B cell (primary cell): ENCODE measurements around the gene TUG1. TPM values are rescaled to one million over a fixed set of nuclear protein-coding genes. Genes with fewer than 3 reads are reported as not detected.

Experiments used
- ATAC-seq: fragments of 200-7000 bp; cut with Tn5 transposase; one replicate; pipeline ENCODE4 v1.10.0; 2021; ENCODE audit warnings: low read depth, mild to moderate bottlenecking, moderate number of reproducible peaks, moderate library complexity
- CTCF ChIA-PET: fragments of 350-600 bp; sonication (Branson Sonifier 250); formaldehyde crosslinking; loops from one replicate; lab custom pipeline; 2021; ENCODE audit warnings: antibody characterized with exemption, inconsistent platforms; lab: Charles Lee
- POLR2A ChIA-PET: fragments of 350-600 bp; sonication (Branson Sonifier 250); formaldehyde crosslinking; loops from one replicate; lab custom pipeline; 2021; ENCODE audit warnings: antibody characterized with exemption; lab: Charles Lee
- DNase-seq: peaks from one replicate; pipeline ENCODE4 v3.0.0; 2013
- H2AFZ ChIP-seq: 2 replicates; pipeline ENCODE4 v1.6.1; 2012; ENCODE audit warnings: mild to moderate bottlenecking, low read depth, low read length; ENCODE audit not compliant: insufficient read depth, poor library complexity, severe bottlenecking
- H3K27ac ChIP-seq, 2 donors: 1 replicate in 1 of 2; 2 replicates in 1 of 2; pipeline ENCODE4 v1.5.1; 2012 to 2013; ENCODE audit warnings: low read length in 2 of 2, mild to moderate bottlenecking in 2 of 2, moderate library complexity in 1 of 2
- H3K27me3 ChIP-seq, 4 experiments: fragments of 200-600 bp in 1 of 4; sonication (generic) in 1 of 4; replicated peaks in 1 of 4; 1 replicate in 2 of 4; 2 replicates in 2 of 4; pipeline versions ENCODE4 v1.6.1 to v1.7.0; 2013 to 2016; ENCODE audit warnings: low read length in 3 of 4, mild to moderate bottlenecking in 2 of 4, mixed read lengths in 1 of 4, moderate library complexity in 1 of 4; ENCODE audit not compliant: insufficient read depth in 4 of 4, control insufficient read depth in 3 of 4; ENCODE audit errors: control extremely low read depth in 1 of 4
- H3K36me3 ChIP-seq, 2 experiments: replicated peaks in 1 of 2; 1 replicate in 1 of 2; 2 replicates in 1 of 2; pipeline versions ENCODE4 v1.6.1 to v1.7.1; 2013; ENCODE audit warnings: low read length in 1 of 2; ENCODE audit not compliant: insufficient read depth in 2 of 2, control insufficient read depth in 1 of 2; ENCODE audit errors: control extremely low read depth in 1 of 2, extremely low read depth in 1 of 2
- H3K4me1 ChIP-seq, 2 donors: fragments of 200-600 bp in 1 of 2; sonication (generic) in 1 of 2; 1 replicate in 1 of 2; 2 replicates in 1 of 2; pipeline versions ENCODE4 v1.5.1 to v1.6.1; 2013 to 2017; ENCODE audit warnings: low read length in 2 of 2; ENCODE audit not compliant: control insufficient read depth in 2 of 2, insufficient read depth in 2 of 2
- H3K4me2 ChIP-seq: replicated peaks from 2 replicates; pipeline ENCODE3; 2012; ENCODE audit warnings: mild to moderate bottlenecking, low read depth, low read length; ENCODE audit not compliant: poor library complexity, severe bottlenecking
- H3K4me3 ChIP-seq, 5 experiments: fragments of 200-600 bp in 1 of 5; sonication (generic) in 1 of 5; 1 replicate in 3 of 5; 2 replicates in 2 of 5; pipeline versions ENCODE4 v1.5.1 to v1.7.0; 2011 to 2016; ENCODE audit warnings: low read length in 4 of 5, mild to moderate bottlenecking in 4 of 5, low read depth in 2 of 5, control low read depth in 1 of 5, moderate library complexity in 1 of 5; ENCODE audit not compliant: insufficient read depth in 1 of 5; ENCODE audit errors: control extremely low read depth in 1 of 5, extremely low read depth in 1 of 5
- H3K79me2 ChIP-seq: fragments of 200-600 bp; sonication (generic); one replicate; pipeline ENCODE4 v1.6.0; 2016; ENCODE audit warnings: low read length; ENCODE audit not compliant: control insufficient read depth, insufficient read depth
- H3K9ac ChIP-seq: fragments of 200-600 bp; sonication (generic); 2 replicates; pipeline ENCODE4 v1.6.1; 2017; ENCODE audit warnings: mild to moderate bottlenecking, low read length, moderate library complexity
- H3K9me3 ChIP-seq, 3 donors: one replicate each; pipeline versions ENCODE4 v1.6.1 to v1.7.1; 2013; ENCODE audit warnings: low read length in 2 of 3; ENCODE audit not compliant: control insufficient read depth in 2 of 3, insufficient read depth in 1 of 3; ENCODE audit errors: control extremely low read depth in 1 of 3
- H4K20me1 ChIP-seq: 2 replicates; pipeline ENCODE4 v1.6.0; 2012; ENCODE audit warnings: mild to moderate bottlenecking, low read length; ENCODE audit not compliant: insufficient read depth, control insufficient read depth, poor library complexity, severe bottlenecking
- H3K27ac Mint-ChIP-seq: one replicate; pipeline ENCODE4 v1.8.0; 2021; ENCODE audit warnings: mixed read lengths
- H3K27me3 Mint-ChIP-seq: one replicate; pipeline ENCODE4 v1.8.0; 2021; ENCODE audit warnings: mixed read lengths
- H3K4me1 Mint-ChIP-seq: one replicate; pipeline ENCODE4 v1.8.0; 2021; ENCODE audit warnings: mixed read lengths
- H3K4me3 Mint-ChIP-seq: one replicate; pipeline ENCODE4 v1.8.0; 2021; ENCODE audit warnings: mixed read lengths
- H3K9me3 Mint-ChIP-seq: one replicate; pipeline ENCODE4 v1.8.0; 2022; ENCODE audit warnings: mixed read lengths; ENCODE audit not compliant: insufficient read depth
- CTCF ChIP-seq: fragments of 200-600 bp; IDR thresholded peaks from one replicate; pipeline ENCODE4 v1.8.0; 2022; ENCODE audit warnings: antibody characterized with exemption, mild to moderate bottlenecking
- EZH2 ChIP-seq: IDR thresholded peaks from 2 replicates; pipeline ENCODE4 v1.6.1; 2012; ENCODE audit warnings: borderline replicate concordance, low read depth, mild to moderate bottlenecking, moderate library complexity, low read length; ENCODE audit not compliant: insufficient read depth, poor library complexity, severe bottlenecking
- WGBS: methylation state at CpG from one replicate; pipeline ENCODE4 v1.1.5; 2013; ENCODE audit warnings: missing lambda C conversion rate; ENCODE audit not compliant: insufficient coverage; 5-methylcytosine and 5-hydroxymethylcytosine counted together
- intact Hi-C: fragments of 100-400 bp; cut with micrococcal nuclease; formaldehyde crosslinking; loops from one replicate; pipeline ENCODE4 v1.10.0; 2022
- polyA plus RNA-seq: library from polyadenylated mRNA; depleted of rRNA; stranded (reverse); fragments of >200 nt; gene quantifications from 2 replicates; pipeline ENCODE4 v1.2.3, GENCODE V29; 2012
- total RNA-seq, 2 donors: library from RNA; stranded (reverse); fragments of 120-200 nt in 1 of 2; gene quantifications; 1 replicate in 1 of 2; 2 replicates in 1 of 2; pipeline versions ENCODE4 v1.2.3 to v1.2.4, GENCODE V29; 2013 to 2022

Gene TUG1
- total and polyA plus RNA-seq, 2 donors (not counting 1 experiment from before 2014, with no cell fraction given), result 78.9 to 110 TPM

GRCh38 chr22:30943368-30943767, 25.7 kb upstream of the TUG1 start:
- no peaks in the 10 kb centered on the region for H3K4me1 ChIP-seq

DNA sequence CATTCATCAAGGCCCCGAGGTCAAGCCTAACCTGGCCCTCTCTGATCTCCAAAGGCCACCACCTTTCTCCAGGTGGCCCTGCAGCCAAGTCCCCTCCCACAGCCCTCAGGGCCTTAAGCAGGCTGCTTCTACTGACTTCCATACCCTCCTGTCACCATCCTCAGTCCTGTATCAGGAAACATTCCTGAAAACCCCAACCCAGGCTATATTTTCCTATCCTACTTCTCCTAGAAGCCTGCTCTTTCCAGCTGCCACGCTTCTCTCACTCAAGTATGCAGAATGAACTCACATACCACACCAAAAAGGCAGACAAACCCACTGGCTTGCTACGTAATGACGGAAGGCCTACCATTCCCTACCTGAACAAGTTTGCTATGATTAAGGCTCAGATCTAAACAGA, 24.1 kb upstream of the TUG1 start:
- TF ChIP-seq EZH2, result no peak
- no peak for TF ChIP-seq CTCF
- Mint-ChIP-seq H3K27me3 (no peaks in the 10 kb centered on the region), H3K4me3 (no peak overlapping the region), H3K9me3 (no peaks in the 10 kb centered on the region), H3K4me1 (no peaks in the 10 kb centered on the region), H3K27ac (no peak overlapping the region)
- DNase-seq, result no peak
- no peak overlapping the region for H3K9ac ChIP-seq
- ATAC-seq, result no peak
- intact Hi-C loops, result loop anchor here (5.0 kb wide), 1 partner anchor 202 kb away; no protein-coding TSS in a partner anchor
- H3K9me3 ChIP-seq, result no peaks in the 10 kb centered on the region
- no peaks in the 10 kb centered on the region for H4K20me1 ChIP-seq
- ChIA-PET CTCF (interaction anchor here (0.6 to 1.1 kb wide), 2 partner anchors 141 to 161 kb away, joined by 3 read pairs; no protein-coding TSS in a partner anchor), POLR2A (no interaction called here)
- no peak overlapping the region for H3K4me3 ChIP-seq
- no peak overlapping the region for H2AFZ ChIP-seq
- no peak overlapping the region for H3K27ac ChIP-seq
- H3K4me1 ChIP-seq, result no peaks in the 10 kb centered on the region
- no peaks in the 10 kb centered on the region for H3K27me3 ChIP-seq
- no peaks in the 10 kb centered on the region for H3K79me2 ChIP-seq
- WGBS, result 72% methylated on average over 2 of the region's 4 CpGs
- H3K36me3 ChIP-seq, result peaks cover 2 to 92% of the 10 kb centered on the region in 2 experiments
- no peak overlapping the region for H3K4me2 ChIP-seq

More at GRCh38 chr22:30943368-30943767, 25.7 kb upstream of the TUG1 start:
- Histone ChIP-seq H4K20me1 (no peaks in the 10 kb centered on the region), H3K4me3 (no peak overlapping the region), H3K4me2 (no peak overlapping the region), H3K36me3 (peaks cover 0 to 90% of the 10 kb centered on the region in 2 experiments), H3K27me3 (no peaks in the 10 kb centered on the region), H3K9ac (no peak overlapping the region), H2AFZ (no peak overlapping the region), H3K79me2 (no peaks in the 10 kb centered on the region), H3K27ac (no peak overlapping the region), H3K9me3 (no peaks in the 10 kb centered on the region)
- ATAC-seq (no peak), DNase-seq (no peak)
- no peak overlapping the region for H3K27ac Mint-ChIP-seq
- H3K27me3 Mint-ChIP-seq, result no peaks in the 10 kb centered on the region
- no peak for TF ChIP-seq EZH2
- no peak for TF ChIP-seq CTCF
- ChIA-PET CTCF (no interaction called here), POLR2A (no interaction called here)
- H3K4me3 Mint-ChIP-seq, result no peak overlapping the region
- intact Hi-C loops, result no loop called here
- no peaks in the 10 kb centered on the region for H3K4me1 Mint-ChIP-seq
- 36% methylated on average over 3 of the region's 3 CpGs for WGBS
- H3K9me3 Mint-ChIP-seq, result no peaks in the 10 kb centered on the region
